Muscle of leg (tissue), 11 donors: Measurements from ENCODE around the gene ITGA8. TPM values are rescaled to one million over a fixed set of nuclear protein-coding genes. Genes with fewer than 3 reads are reported as not detected.

Experiments
- DNase-seq: peaks from one replicate; pipeline ENCODE4 v3.0.0; 2013
- H3K27ac ChIP-seq: one replicate; pipeline ENCODE4 v1.5.1; 2013; ENCODE audit warnings: mild to moderate bottlenecking, low read length, control low read depth
- H3K27me3 ChIP-seq: one replicate; pipeline ENCODE4 v1.6.1; 2013; ENCODE audit warnings: low read length; ENCODE audit not compliant: control insufficient read depth, insufficient read depth
- H3K36me3 ChIP-seq: one replicate; pipeline ENCODE4 v1.6.1; 2013; ENCODE audit warnings: low read length; ENCODE audit not compliant: control insufficient read depth, insufficient read depth
- H3K4me1 ChIP-seq: one replicate; pipeline ENCODE4 v1.6.1; 2013; ENCODE audit warnings: low read length; ENCODE audit not compliant: control insufficient read depth, insufficient read depth
- H3K4me3 ChIP-seq: one replicate; pipeline ENCODE4 v1.5.1; 2013; ENCODE audit warnings: low read length, control low read depth
- H3K9me3 ChIP-seq: replicated peaks from 2 replicates; pipeline ENCODE4 v1.6.1; 2013; ENCODE audit warnings: low read depth, low read length; ENCODE audit not compliant: control insufficient read depth
- WGBS: methylation state at CpG from one replicate; pipeline ENCODE4 v1.1.5; 2013; ENCODE audit warnings: missing lambda C conversion rate; ENCODE audit not compliant: insufficient coverage; 5-methylcytosine and 5-hydroxymethylcytosine counted together
- polyA plus RNA-seq, 8 donors: library from polyadenylated mRNA; unstranded; fragments of 120-200 nt; gene quantifications; one replicate each; pipeline versions ENCODE4 v1.2.1 to v1.2.3, GENCODE V29; 2013; ENCODE audit warnings: inconsistent platforms in 1 of 8, low replicate concordance in 1 of 8; ENCODE audit not compliant: insufficient read length in 8 of 8, insufficient read depth in 1 of 8
- total RNA-seq: library from RNA; stranded (reverse); fragments of 120-200 nt; gene quantifications from one replicate; pipeline ENCODE4 v1.2.4, GENCODE V29; 2013

The ITGA8 gene
- total and polyA plus RNA-seq, 9 donors = 6.2 to 10.4 (median 7.5) TPM

DNA sequence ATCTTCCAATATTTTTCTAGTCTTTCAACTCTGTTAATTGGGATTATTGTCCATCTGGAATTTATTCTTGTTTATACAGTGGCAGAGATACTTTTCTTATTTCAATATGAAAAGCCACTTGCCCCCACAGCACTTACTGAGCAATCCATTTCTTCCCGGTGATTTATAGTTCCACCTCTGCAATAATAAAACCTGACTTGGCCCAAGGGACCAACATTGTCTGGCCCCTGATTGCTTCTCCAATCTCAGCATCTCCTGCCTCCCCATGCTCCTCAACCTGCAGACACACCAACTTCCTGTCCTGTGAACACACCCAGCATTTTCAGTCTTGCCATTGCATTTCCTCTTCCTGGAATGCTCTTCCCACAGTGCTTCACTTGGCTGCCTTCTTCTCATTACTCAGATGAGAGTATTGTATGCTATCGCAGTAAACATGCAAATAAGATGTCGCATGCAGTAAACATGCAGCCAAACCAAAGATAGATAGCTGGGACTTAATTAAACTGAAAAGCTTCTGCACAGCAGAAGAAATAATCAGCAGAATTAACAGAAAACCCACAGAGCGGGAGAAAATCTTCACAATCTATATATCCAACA lies 19.5 kb downstream of the ITGA8 start:
- WGBS = 88% methylated on average over 2 of the region's 4 CpGs
- no peaks in the 10 kb centered on the region for H3K9me3 ChIP-seq
- H3K4me3 ChIP-seq = no peak overlapping the region
- H3K36me3 ChIP-seq = no peaks in the 10 kb centered on the region
- H3K27me3 ChIP-seq = no peaks in the 10 kb centered on the region
- DNase-seq = no peak
- peaks cover 2% of the 10 kb centered on the region for H3K4me1 ChIP-seq
- no peak overlapping the region for H3K27ac ChIP-seq

DNA sequence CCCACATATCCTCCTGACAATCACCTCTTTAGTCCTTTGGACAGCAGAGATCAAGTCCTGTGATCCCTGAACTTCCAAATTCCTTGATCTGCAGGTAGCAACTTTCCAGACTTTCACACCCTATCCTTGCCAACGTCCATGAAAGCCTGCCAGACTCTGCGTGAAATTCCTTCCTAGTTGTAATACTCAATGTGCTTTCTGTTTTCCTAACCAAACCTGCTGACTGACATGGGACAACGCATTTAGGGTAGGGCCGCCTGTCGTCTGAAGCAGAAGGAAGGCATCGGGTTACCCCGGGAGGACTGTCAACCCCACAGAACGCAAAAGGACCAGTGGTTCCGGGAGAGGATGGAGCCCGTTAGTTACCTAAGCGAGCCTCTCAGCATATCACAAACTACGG lies 23.9 kb downstream of the ITGA8 start:
- peaks cover 2% of the 10 kb centered on the region for H3K4me1 ChIP-seq
- H3K9me3 ChIP-seq = no peaks in the 10 kb centered on the region
- no peak overlapping the region for H3K27ac ChIP-seq
- H3K27me3 ChIP-seq = no peaks in the 10 kb centered on the region
- no peaks in the 10 kb centered on the region for H3K36me3 ChIP-seq
- DNase-seq = peak; percentile 33
- 27% methylated on average over 9 of the region's 12 CpGs for WGBS
- no peak overlapping the region for H3K4me3 ChIP-seq

DNA sequence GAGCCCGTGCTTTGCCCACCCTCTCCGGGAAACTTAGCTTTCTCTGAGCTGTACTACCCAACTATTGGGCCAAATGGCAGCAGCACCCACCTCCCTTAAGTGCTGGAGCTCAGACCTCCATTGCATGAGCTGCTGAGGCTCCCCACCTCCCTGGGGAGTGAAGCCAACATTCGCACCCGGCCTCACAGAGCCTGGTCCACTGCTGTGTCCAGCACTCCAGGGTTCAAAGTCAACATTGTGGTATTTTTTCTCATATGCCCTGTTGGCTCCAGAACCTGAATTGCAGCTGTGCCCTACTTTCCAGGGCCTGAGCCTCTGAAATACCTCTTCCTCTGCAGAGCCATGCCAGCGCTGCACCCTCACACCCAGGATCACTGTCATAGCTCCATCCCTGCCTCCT lies 29.7 kb downstream of the ITGA8 start:
- H3K36me3 ChIP-seq = no peaks in the 10 kb centered on the region
- no peak for DNase-seq
- 88% methylated on average over 5 of the region's 5 CpGs for WGBS
- no peaks in the 10 kb centered on the region for H3K4me1 ChIP-seq
- H3K9me3 ChIP-seq = no peaks in the 10 kb centered on the region
- no peak overlapping the region for H3K27ac ChIP-seq
- H3K4me3 ChIP-seq = no peak overlapping the region
- no peaks in the 10 kb centered on the region for H3K27me3 ChIP-seq

DNA sequence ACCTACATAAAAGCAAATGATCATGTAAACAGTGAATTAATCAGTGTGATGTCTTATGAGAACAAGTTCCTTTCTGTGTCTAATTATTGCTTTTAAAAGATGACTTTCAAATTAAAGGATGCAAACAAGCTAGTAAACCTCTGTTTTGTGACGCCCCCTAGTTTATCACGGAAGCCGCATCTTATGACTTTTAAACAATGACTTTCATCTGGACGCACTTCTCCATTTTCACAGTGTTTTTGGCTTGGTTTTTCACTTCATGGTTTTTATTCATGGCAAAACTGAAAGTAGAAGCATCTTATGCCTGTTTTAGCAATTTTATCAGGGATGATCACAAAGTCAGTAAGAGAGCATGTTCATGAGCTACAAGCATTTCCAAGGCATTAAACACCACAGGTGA lies 35.0 kb downstream of the ITGA8 start:
- Histone ChIP-seq H3K4me1 (no peaks in the 10 kb centered on the region), H3K36me3 (no peaks in the 10 kb centered on the region), H3K4me3 (no peak overlapping the region), H3K9me3 (no peaks in the 10 kb centered on the region), H3K27ac (no peak overlapping the region), H3K27me3 (no peaks in the 10 kb centered on the region)
- DNase-seq = peak; percentile 18
- 69% methylated on average over 3 of the region's 4 CpGs for WGBS

DNA sequence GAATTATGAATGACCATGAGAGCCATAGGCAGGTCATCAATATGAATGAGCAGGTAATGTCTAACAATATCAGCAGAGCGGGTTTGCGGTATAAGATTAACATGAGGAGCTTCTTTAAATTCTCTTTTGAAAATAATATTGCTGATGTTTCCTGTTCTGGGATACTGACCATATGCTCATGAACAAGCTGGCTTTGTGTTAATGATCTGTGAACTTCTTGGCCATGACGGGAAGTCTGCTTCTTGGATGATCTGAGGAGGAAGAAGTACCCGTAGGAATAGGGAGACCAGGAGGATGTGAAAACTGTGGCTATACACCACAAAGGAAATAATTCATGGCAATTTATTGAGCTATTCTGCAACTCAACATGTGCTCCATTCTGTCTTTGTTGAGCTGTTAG lies 38.6 kb downstream of the ITGA8 start:
- Histone ChIP-seq H3K9me3 (no peaks in the 10 kb centered on the region), H3K4me1 (no peaks in the 10 kb centered on the region), H3K36me3 (no peaks in the 10 kb centered on the region), H3K27ac (no peak overlapping the region), H3K4me3 (no peak overlapping the region), H3K27me3 (no peaks in the 10 kb centered on the region)
- DNase-seq = no peak
- WGBS = 22% methylated on average over 1 of the region's 4 CpGs

DNA sequence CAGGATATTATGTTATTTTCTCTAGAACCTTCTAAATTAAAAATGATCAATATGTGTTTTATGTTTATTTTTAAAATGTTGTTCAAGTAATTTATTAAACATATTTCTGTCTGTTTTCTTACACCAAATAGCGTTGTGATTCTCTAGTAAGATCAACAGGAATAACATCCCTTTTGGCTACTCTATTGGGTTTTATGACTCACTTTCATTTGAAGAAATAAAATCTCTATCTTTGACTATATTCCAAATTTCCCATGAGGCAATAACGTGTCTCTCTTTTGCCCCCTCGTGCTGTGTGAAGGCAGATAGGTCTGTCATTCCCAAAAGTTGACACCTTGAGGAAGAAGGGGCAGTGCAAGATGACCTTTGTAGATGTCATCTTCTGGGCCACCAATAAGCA lies 40.9 kb downstream of the ITGA8 start:
- Histone ChIP-seq H3K4me1 (no peaks in the 10 kb centered on the region), H3K4me3 (no peak overlapping the region), H3K9me3 (no peaks in the 10 kb centered on the region), H3K27me3 (no peaks in the 10 kb centered on the region), H3K36me3 (no peaks in the 10 kb centered on the region), H3K27ac (no peak overlapping the region)
- whole genome bisulfite sequencing = 100% methylated on average over 1 of the region's 3 CpGs
- no peak for DNase-seq

DNA sequence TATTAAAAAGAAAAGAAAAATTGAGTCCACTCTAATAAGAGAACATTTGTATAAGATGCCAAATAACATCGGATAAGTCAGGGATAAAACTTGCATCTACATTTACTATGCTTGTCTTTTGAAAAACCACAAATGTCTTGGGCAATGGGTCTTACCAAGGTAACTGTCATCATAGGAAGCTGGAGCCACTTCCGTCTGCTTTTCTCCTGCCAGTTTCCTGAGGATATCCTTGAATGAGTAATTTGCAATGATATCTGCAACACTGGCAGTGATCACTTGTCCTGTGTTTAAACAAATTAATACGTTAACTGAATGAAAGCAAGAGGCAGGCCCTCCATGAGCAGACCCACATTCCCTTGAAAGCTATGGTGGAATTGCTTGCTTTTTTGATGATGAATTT lies 47.3 kb downstream of the ITGA8 start:
- Histone ChIP-seq H3K4me1 (no peaks in the 10 kb centered on the region), H3K27me3 (no peaks in the 10 kb centered on the region), H3K36me3 (no peaks in the 10 kb centered on the region), H3K27ac (no peak overlapping the region), H3K9me3 (no peaks in the 10 kb centered on the region), H3K4me3 (no peak overlapping the region)
- WGBS = 83% methylated on average over 2 of the region's 3 CpGs
- no peak for DNase-seq

DNA sequence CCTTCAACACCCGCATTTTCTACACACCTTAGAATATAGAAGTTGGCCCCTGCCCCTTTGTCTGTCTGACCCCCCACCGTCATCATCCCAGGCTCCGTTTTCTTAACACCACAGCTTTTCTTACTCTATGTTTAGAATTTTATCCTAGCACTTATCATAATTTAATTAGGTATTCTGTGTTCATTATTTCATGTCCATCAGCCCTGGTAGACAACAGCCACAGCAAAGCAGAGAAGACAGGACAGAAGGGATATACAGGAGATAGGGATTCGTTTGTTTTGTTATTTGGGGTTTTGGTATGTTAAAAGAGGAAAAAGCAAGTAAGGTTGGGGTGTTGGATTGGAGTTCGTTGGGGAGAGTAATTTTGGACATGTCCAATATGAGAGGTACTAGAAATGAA lies 48.8 kb downstream of the ITGA8 start:
- Histone ChIP-seq H3K4me1 (no peaks in the 10 kb centered on the region), H3K36me3 (no peaks in the 10 kb centered on the region), H3K4me3 (no peak overlapping the region), H3K9me3 (no peaks in the 10 kb centered on the region), H3K27me3 (no peaks in the 10 kb centered on the region), H3K27ac (no peak overlapping the region)
- DNase-seq = no peak
- 89% methylated on average over 2 of the region's 5 CpGs for WGBS

DNA sequence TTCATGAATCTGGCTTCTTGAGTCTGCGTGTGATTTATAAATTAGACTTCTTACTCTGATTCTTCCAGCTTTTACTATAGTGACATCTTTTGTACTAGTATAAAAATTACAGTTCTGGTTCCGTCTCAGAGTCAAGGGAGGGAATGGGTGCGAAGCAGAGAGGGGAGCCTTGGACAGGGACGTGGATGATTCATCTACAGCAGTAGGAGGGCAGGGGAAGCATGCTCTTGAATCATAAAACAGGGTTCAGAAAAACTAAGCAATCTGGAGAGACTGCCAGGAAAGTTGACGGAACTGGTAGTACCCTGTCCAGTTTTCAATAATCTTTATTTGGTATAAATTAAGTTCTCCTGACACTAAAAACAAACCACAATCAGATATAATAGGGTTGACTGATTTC lies 58.1 kb downstream of the ITGA8 start:
- no peak for DNase-seq
- 67% methylated on average over 3 of the region's 5 CpGs for WGBS

DNA sequence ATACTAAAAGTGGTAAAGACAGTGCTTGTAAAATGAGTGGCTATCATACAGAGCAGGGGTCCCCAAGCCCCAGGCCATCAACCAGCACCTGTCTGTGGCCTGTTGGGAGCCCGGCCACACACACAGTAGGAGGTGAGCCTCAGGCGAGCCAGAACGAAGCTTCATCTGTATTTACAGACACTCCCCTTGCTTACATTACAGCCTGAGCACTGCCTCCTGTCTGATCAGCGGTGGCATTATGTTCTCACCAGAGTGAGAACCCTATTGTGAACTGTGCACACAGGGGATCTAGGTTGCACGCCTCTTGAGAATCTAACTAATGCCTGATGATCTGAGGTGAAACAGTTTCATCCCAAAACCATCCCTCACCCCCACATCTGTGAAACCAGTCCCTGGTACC lies 58.7 kb downstream of the ITGA8 start:
- H3K4me1 ChIP-seq = no peaks in the 10 kb centered on the region
- no peaks in the 10 kb centered on the region for H3K27me3 ChIP-seq
- no peaks in the 10 kb centered on the region for H3K9me3 ChIP-seq
- DNase-seq = no peak
- no peak overlapping the region for H3K27ac ChIP-seq
- 56% methylated on average over 3 of the region's 5 CpGs for WGBS
- no peak overlapping the region for H3K4me3 ChIP-seq
- H3K36me3 ChIP-seq = no peaks in the 10 kb centered on the region

More for the DNA sequence above, 58.1 kb downstream of the ITGA8 start:
- no peaks in the 10 kb centered on the region for H3K27me3 ChIP-seq
- H3K4me1 ChIP-seq = no peaks in the 10 kb centered on the region
- no peaks in the 10 kb centered on the region for H3K36me3 ChIP-seq
- H3K4me3 ChIP-seq = no peak overlapping the region
- no peak overlapping the region for H3K27ac ChIP-seq
- H3K9me3 ChIP-seq = no peaks in the 10 kb centered on the region

DNA sequence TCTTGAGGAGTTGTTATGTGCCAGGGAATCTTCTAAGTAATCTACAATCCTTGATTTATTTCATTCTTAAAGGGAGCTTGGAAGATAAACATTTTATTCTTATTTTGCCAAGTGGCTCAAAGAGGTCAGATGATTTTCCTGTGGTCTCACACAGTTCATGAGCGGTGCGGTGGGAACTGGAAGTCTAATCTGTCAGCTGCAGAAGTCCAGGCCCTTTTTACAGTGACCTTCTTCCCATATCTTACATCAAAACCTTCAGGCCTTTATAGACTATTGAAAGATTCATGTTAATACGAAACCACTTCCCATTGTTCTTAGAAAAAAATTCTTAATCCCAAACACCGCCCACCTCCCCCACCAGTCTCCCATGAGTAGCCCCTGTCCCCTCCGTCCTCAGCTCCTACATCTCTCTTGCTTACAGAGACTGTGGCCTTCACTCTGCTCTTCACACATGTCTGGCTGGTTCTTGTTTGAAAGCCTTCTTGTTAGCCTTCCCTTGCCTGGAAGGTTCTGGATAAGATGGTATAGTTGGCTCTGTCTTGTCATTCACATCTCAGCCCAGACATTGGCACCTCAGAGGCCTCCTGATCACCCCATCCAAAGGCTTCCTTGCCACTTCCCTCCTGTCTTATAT lies 61.5 kb downstream of the ITGA8 start:
- Histone ChIP-seq H3K9me3 (no peaks in the 10 kb centered on the region), H3K27ac (no peak overlapping the region), H3K36me3 (no peaks in the 10 kb centered on the region), H3K27me3 (no peaks in the 10 kb centered on the region), H3K4me3 (no peak overlapping the region), H3K4me1 (no peaks in the 10 kb centered on the region)
- DNase-seq = no peak
- WGBS = 81% methylated on average over 3 of the region's 5 CpGs
